NCI-H345 (cell line): Measurements from ENCODE around the gene TMEM120A.

Source experiments
- DNase-seq: peaks from one replicate; lab custom pipeline; 2025; lab: John Stamatoyannopoulos, UW

Gene TMEM120A

GRCh38 chr7:75957021-75957736 is 37.2 kb downstream of the TMEM120A start:
- DNase-seq, result no peak

- DNase-seq, result no peak
Observed at GRCh38 chr7:75955331-75955955, 39.0 kb downstream of the TMEM120A start.

DNA sequence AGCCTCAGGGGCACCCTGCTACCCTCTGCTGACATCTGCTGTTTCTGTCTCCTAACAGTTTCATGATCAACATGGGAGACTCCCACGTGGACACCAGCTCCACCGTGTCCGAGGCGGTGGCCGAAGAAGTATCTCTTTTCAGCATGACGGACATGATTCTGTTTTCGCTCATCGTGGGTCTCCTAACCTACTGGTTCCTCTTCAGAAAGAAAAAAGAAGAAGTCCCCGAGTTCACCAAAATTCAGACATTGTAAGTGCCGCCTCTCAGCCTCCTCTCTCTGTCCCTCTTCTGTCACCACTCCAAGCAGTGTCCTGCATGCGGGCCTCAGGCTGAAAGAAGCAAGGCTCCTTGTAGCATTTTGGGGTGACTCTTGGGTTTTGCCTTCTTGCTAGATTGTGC is 40.5 kb downstream of the TMEM120A start:
- DNase-seq, result no peak

DNA sequence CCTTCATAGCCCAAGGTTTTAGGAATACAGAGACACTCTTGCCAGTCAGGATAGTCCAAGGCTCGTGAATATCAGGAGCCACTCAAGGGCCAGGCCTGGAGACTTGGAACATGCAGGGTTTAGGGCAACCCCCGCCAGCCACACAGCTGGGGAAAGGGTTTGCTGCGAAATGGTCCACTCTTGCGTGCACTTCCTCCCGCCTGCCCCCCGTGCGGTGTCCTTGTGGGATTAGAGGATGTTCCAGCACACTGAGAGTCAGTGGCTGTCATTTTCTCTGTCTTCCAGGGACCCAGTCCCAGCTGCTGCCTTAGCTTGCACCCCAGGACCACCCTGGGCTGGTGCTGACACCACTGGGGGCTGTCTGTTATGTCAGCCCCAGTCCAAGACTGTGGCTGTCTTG is 41.0 kb downstream of the TMEM120A start:
- no peak for DNase-seq

- DNase-seq, result no peak
Observed at GRCh38 chr7:75951506-75951905, 42.9 kb downstream of the TMEM120A start.

DNA sequence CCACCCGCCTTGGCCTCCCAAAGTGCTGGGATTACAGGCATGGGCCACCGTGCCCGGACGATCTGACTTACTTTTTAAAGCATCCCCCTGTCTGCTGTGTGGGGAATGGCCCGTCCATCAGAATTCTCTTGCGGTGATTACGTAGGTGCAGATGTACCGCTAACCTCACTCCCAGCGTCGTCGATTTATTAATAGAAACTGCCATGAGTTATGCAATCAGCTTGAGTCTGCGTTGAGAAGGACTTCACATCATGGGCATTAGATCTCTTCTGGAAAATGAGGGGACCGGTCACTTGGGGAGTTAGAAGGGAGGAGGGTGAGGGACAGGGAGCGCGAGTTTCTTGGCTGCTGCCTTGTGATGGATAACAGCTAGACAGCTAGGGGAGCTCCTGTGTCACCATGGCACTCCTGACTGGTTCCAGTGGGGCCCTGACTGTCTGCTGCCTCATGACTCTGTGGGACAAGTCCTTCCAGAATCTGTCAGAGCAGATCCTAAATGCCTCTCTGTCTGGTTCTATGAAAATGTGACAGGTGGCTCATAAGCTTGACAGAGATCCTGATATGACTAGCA is 44.2 kb downstream of the TMEM120A start:
- DNase-seq, result no peak

DNA sequence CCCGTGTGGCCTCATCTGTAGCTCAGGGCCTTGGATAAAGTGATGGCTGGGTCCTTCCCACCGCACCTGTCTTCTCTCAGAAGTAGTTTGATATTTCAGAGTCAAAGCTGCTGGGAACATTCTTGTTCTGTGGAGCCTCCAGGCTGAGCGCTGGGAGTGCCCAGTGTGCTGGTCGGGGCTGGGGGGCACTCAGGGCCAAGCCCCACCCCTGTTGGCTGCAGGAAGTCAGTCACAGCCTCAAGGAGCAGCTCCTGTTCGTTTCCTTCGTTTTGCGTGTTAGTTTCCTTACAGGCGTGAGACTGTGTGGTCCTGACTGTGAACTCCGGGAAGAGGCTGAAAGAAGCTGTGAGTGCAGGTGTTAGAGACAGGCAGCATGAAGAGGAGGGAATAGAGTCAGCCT is 46.2 kb downstream of the TMEM120A start:
- no peak for DNase-seq

GRCh38 chr7:75946207-75946855 is 48.1 kb downstream of the TMEM120A start:
- no peak for DNase-seq

DNA sequence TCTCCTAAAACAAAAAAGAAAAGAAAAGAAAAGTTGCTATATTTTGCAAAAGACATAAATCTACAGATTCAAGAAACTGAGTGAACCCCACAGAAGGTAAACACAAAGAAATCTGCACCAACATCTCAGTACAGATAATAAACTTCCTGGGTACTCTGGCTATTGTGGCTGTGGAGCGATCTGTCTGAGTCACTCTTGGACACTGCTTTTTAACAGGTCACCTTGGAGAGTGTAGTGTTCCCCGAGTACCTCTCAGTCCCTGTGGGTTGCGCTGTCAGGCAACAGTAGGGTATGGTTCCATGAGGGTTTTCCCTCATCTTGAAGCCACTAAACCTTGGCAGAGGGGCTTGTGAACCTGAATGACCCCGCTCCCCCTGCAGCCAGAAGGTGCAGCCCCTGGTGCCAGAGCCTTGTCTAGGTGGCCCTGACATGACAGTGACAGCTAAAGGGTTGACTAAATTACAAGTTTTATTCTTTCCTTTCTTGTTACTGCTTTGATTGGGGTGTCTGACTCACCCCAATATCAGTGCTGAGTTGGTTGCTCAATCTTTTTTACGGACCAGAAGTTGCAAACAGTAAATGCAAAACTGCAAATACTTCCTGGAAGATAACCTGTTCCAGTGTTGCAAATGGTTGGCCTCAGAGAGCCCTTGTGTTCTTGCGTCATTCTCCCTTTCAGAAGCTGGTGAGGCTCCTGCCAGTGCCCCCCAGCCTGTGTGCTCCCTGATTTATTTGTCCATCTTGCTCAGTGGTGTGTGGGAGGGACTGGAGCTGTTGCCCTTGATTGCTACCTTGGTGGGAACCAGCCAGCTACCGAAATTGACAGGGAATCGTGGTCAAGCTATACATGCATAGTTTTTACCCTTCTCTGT is 48.9 kb downstream of the TMEM120A start:
- DNase-seq, result no peak

DNA sequence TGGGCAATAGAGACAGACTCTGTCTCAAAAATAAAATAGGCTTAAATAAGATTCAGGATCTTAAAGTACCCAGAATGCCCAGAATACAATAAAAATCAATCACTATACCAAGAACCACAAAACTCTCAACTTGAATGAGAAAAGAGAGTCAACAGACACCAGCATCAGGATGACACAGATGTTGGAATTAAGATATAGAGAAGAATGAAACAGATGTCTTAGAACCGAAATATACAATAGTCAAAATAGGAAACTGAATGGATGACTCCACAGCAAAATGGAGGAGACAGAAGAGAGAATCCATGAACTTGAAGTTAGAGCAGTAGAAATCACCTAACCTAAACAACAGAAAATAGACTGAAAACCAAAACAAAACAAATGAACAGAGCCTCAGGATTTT is 49.9 kb downstream of the TMEM120A start:
- DNase-seq, result no peak

- no peak for DNase-seq
Observed at GRCh38 chr7:75943864-75944263, 50.5 kb downstream of the TMEM120A start.

- DNase-seq, result peak; percentile 87
Observed at GRCh38 chr7:75938921-75939320, 55.5 kb downstream of the TMEM120A start.

- DNase-seq, result peak; percentile 19
Observed at GRCh38 chr7:75937958-75938786, 56.2 kb downstream of the TMEM120A start.
